ENCODE results near the gene OSBPL5.

DNA sequence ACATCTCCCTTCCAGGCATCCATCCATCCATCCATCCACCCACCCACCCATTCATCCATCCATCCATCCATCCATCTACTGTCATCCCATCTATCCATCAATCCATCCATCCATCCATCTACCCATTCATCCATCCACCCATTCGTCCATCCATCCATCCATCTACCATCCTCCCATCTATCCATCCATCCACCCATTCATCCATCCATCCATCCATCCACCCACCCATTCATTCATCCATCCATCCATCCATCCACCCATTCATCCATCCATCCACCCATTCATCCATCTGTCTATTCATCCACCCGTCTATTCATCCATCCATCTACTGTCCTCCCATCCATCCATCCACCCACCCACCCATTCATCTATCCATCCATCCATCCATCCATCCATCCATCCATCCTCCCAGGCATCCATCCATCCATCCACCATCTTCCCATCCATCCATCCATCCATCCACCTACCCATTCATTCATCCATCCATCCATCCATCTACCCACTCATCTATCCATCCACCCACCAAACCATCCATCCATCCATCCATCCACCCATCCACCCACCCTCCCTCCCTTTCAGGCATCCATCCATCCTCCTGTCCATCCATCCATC, 33.7 kb downstream of the OSBPL5 start:
- TF ChIP-seq, protein P1, sequence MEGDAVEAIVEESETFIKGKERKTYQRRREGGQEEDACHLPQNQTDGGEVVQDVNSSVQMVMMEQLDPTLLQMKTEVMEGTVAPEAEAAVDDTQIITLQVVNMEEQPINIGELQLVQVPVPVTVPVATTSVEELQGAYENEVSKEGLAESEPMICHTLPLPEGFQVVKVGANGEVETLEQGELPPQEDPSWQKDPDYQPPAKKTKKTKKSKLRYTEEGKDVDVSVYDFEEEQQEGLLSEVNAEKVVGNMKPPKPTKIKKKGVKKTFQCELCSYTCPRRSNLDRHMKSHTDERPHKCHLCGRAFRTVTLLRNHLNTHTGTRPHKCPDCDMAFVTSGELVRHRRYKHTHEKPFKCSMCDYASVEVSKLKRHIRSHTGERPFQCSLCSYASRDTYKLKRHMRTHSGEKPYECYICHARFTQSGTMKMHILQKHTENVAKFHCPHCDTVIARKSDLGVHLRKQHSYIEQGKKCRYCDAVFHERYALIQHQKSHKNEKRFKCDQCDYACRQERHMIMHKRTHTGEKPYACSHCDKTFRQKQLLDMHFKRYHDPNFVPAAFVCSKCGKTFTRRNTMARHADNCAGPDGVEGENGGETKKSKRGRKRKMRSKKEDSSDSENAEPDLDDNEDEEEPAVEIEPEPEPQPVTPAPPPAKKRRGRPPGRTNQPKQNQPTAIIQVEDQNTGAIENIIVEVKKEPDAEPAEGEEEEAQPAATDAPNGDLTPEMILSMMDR (IDR thresholded peaks at IDR 0.05), result no peak
- TF ChIP-seq EZH2 (IDR thresholded peaks at IDR 0.05), result no peak
- no peak for TF ChIP-seq EZH2phosphoT487 (IDR thresholded peaks at IDR 0.05)
